Astrocyte (in vitro differentiated cells and primary cell): ENCODE measurements around the gene PYDC2.

Experiments used
- CTCF ChIP-seq: IDR thresholded peaks from 2 replicates; pipeline ENCODE4 v1.5.1; 2011; ENCODE audit warnings: low read depth, mild to moderate bottlenecking, inconsistent platforms, low read length, moderate library complexity; ENCODE audit not compliant: insufficient read depth
- EZH2 ChIP-seq: IDR thresholded peaks from 2 replicates; pipeline ENCODE4 v1.6.1; 2012; ENCODE audit warnings: mild to moderate bottlenecking, low read length, inconsistent platforms; ENCODE audit not compliant: insufficient read depth

- TF ChIP-seq CTCF (no peak), EZH2 (no peak)
Observed at GRCh38 chr3:191476066-191476772, 15.3 kb downstream of the PYDC2 start.
